Esophagus muscularis mucosa (tissue), 4 donors: ENCODE data around the gene PDHB. TPM values are rescaled to one million over a fixed set of nuclear protein-coding genes. Genes with fewer than 3 reads are reported as not detected.

ENCODE experiments used
- DNase-seq: peaks from one replicate; pipeline ENCODE4 v3.0.0-alpha.2; 2017; ENCODE audit errors: extremely low spot score
- H3K27ac ChIP-seq, 4 donors: fragments of 200-600 bp; sonication (generic); replicated peaks in 1 of 4; 1 replicate in 3 of 4; 2 replicates in 1 of 4; pipeline ENCODE4 v1.5.1; 2016 to 2019; ENCODE audit warnings: mild to moderate bottlenecking in 1 of 4
- H3K27me3 ChIP-seq, 4 donors: fragments of 200-600 bp; sonication (generic); one replicate each; pipeline versions ENCODE4 v1.5.1 to v1.6.0; 2016 to 2019
- H3K36me3 ChIP-seq, 4 donors: fragments of 200-600 bp; sonication (generic); one replicate each; pipeline ENCODE4 v1.5.1; 2016 to 2019
- H3K4me1 ChIP-seq, 4 donors: fragments of 200-600 bp; sonication (generic); one replicate each; pipeline ENCODE4 v1.5.1; 2016 to 2019
- H3K4me3 ChIP-seq, 4 donors: fragments of 200-600 bp; sonication (generic); 1 replicate in 2 of 4; 2 replicates in 2 of 4; pipeline ENCODE4 v1.5.1; 2016 to 2019; ENCODE audit warnings: mild to moderate bottlenecking in 4 of 4, moderate library complexity in 1 of 4
- H3K9me3 ChIP-seq, 4 donors: fragments of 200-600 bp; sonication (generic); 1 replicate in 3 of 4; 2 replicates in 1 of 4; pipeline ENCODE4 v1.5.1; 2016 to 2019
- EP300 ChIP-seq: sonication (generic); formaldehyde crosslinking; IDR thresholded peaks from one replicate; pipeline ENCODE4 v1.6.1; 2017; ENCODE audit warnings: antibody characterized with exemption
- POLR2A ChIP-seq: fragments of 450-650 bp; IDR thresholded peaks from one replicate; pipeline ENCODE4 v1.6.1; 2017; ENCODE audit warnings: antibody characterized with exemption, moderate library complexity, mild to moderate bottlenecking, low read depth
- POLR2AphosphoS5 ChIP-seq, 2 donors: sonication (generic); formaldehyde crosslinking; IDR thresholded peaks; one replicate each; pipeline ENCODE4 v1.6.1; 2017; ENCODE audit warnings: antibody characterized with exemption in 2 of 2
- WGBS: methylation state at CpG from one replicate; pipeline ENCODE4 v1.1.5; 2018; 5-methylcytosine and 5-hydroxymethylcytosine counted together
- intact Hi-C: fragments of 100-400 bp; cut with DNase I; formaldehyde crosslinking; loops from one replicate; pipeline ENCODE4 v1.15.1; 2023
- total RNA-seq, 4 donors: library from RNA; depleted of rRNA; stranded (reverse); fragments of >200 nt; gene quantifications; one replicate each; pipeline versions ENCODE4 v1.1.0 to v1.2.1, GENCODE V29; 2016
- TF ChIP-seq, protein P1 (sequence below), 3 experiments: fragments of 200-600 bp in 2 of 3; fragments of 450-650 bp in 1 of 3; sonication (generic) in 2 of 3; IDR thresholded peaks; one replicate each; pipeline ENCODE4 v1.5.1; 2017 to 2019; ENCODE audit warnings: antibody characterized with exemption in 3 of 3, mild to moderate bottlenecking in 2 of 3, moderate library complexity in 1 of 3

PDHB gene
- total RNA-seq, 4 donors from 2014 or later = 100 to 138 (median 122) TPM

DNA sequence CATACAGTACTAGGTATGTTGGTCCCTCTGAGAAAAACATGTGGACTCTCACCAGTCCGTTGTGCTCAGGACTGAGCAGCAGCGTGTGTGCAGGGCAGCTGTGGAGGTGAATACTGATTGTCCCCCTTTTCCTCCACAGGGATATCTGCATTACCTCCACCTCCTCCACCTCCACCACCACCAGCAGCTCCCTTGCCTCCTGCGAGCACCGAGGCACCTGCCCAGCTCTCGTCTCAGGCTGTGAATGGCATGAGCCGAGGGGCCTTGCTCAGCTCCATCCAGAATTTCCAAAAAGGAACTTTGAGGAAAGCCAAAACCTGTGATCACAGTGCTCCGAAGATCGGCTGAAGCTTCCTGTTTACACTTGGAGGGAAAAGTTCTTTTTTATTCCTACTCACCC is 9.0 kb downstream of the PDHB start:
- Histone ChIP-seq H3K4me1 (peaks cover 21 to 70% (median 60%) of the 10 kb centered on the region in 4 donors), H3K4me3 (no peak overlapping the region), H3K36me3 (peaks cover 24 to 88% (median 87%) of the 10 kb centered on the region in 4 donors), H3K27ac (peak overlapping the region; percentile 11 to 42 (median 34)), H3K9me3 (no peaks in the 10 kb centered on the region), H3K27me3 (no peaks in the 10 kb centered on the region)
- 52% methylated on average over 8 of the region's 8 CpGs for WGBS
- intact Hi-C loops = no loop called here
- no peak for DNase-seq
- TF ChIP-seq POLR2AphosphoS5 (IDR thresholded peaks at IDR 0.05) = no peak
- TF ChIP-seq POLR2A = no peak
- no peak for TF ChIP-seq EP300
- TF ChIP-seq, protein P1, sequence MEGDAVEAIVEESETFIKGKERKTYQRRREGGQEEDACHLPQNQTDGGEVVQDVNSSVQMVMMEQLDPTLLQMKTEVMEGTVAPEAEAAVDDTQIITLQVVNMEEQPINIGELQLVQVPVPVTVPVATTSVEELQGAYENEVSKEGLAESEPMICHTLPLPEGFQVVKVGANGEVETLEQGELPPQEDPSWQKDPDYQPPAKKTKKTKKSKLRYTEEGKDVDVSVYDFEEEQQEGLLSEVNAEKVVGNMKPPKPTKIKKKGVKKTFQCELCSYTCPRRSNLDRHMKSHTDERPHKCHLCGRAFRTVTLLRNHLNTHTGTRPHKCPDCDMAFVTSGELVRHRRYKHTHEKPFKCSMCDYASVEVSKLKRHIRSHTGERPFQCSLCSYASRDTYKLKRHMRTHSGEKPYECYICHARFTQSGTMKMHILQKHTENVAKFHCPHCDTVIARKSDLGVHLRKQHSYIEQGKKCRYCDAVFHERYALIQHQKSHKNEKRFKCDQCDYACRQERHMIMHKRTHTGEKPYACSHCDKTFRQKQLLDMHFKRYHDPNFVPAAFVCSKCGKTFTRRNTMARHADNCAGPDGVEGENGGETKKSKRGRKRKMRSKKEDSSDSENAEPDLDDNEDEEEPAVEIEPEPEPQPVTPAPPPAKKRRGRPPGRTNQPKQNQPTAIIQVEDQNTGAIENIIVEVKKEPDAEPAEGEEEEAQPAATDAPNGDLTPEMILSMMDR (IDR thresholded peaks at IDR 0.05) = no peak

DNA sequence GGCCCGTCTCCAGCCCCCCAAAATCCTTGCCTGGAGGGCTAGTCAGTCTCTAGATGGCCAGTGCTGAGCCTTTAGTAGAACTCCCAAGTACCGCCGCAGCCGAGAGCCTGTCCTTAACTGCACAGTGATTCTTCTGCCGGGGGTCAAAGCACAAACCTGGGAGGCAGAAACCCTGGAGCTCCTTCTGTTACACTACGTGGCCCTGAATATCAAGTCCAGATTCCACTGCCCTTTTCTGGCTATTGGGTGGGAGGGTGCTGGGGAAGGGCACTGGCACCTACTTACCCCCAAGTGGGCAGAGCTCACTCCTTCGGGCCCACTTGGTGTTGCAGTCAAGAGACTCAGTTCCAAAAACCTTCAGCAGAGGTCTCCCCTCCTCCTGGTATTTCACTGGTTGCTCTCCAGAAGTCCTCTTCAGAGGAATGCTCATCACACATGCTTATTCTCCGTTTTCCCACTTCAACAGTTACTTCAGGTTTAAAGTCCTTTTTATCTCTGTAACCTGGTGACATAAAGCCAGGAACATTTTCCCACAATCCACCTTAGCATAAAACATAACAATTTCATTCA is 10.8 kb downstream of the PDHB start:
- Histone ChIP-seq H3K27ac (peak overlapping the region in 2 of 4 donors; percentile 34 to 44), H3K9me3 (no peaks in the 10 kb centered on the region), H3K4me3 (no peak overlapping the region), H3K27me3 (no peaks in the 10 kb centered on the region), H3K36me3 (peaks cover 13 to 70% (median 70%) of the 10 kb centered on the region in 4 donors), H3K4me1 (peaks cover 25 to 62% (median 52%) of the 10 kb centered on the region in 4 donors)
- 75% methylated on average over 6 of the region's 8 CpGs for WGBS
- intact Hi-C loops = no loop called here
- no peak for DNase-seq
- TF ChIP-seq EP300 = no peak
- TF ChIP-seq, protein P1 (IDR thresholded peaks at IDR 0.05) = peak in 2 of 3 experiments; percentile 24 to 40

DNA sequence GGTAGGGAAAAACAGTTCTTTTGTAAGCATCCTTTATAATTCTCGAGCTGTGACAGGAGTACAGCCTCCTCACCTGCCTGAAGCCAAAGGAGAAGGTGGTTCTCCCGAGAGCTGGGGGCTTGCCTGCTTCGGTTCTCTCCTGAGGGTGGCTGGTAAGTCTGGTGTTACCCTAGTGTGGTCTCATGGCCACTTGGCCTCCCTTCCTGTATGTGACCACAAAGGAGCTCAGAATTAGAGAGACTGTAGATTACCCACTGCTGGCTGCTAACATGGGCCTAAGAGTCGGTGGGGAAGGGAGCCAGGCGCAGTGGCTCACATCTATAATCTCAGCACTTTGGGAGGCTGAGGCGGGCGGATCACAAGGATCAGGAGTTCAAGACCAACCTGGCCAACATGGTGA is 12.6 kb downstream of the PDHB start:
- WGBS = 91% methylated on average over 7 of the region's 7 CpGs
- intact Hi-C loops = no loop called here
- TF ChIP-seq POLR2A (no peak), EP300 (no peak), POLR2AphosphoS5 (IDR thresholded peaks at IDR 0.05) (no peak)
- TF ChIP-seq, protein P1 (IDR thresholded peaks at IDR 0.05) = no peak
- no peak overlapping the region for H3K27ac ChIP-seq
- no peak for DNase-seq
- no peak overlapping the region for H3K4me3 ChIP-seq
- H3K9me3 ChIP-seq = no peaks in the 10 kb centered on the region
- H3K4me1 ChIP-seq = peaks cover 25 to 49% (median 42%) of the 10 kb centered on the region in 4 donors
- peaks cover 0 to 61% (median 53%) of the 10 kb centered on the region in 4 donors for H3K36me3 ChIP-seq
- no peaks in the 10 kb centered on the region for H3K27me3 ChIP-seq

DNA sequence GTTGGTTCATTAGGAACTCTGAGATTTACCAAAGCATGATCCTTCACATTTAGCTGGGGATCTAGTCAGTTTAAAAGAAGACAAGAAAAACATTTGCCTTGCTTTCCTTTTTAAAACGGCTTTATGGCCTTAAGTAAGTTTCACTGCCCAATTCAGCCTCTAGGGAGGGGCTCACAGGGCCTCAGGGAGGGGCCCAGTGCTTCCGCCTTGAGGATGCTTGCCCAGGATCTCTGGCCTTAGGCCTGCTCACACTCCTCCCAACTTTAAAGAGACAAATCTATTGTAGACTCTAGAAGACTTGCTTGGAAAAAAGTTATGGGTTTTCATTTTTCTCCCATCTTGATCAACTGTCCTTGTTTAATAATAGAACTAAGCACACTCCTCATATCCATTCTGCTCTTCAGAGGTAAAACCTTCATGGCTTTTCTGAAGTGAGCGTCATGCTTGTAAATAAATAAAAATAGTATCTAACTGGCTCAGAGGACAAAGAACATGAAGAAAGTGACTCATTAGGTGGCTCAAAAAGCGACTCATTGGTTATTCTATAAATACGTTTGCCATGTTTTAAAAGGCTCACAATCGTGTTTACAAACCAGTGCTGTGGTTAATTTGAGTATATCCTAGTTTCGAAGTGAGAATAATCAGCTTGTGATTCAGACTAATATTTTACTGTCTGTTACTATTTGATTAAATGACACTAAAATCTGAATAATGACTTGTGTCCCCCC is 13.7 kb downstream of the PDHB start:
- no peaks in the 10 kb centered on the region for H3K27me3 ChIP-seq
- no peak for DNase-seq
- no peaks in the 10 kb centered on the region for H3K9me3 ChIP-seq
- intact Hi-C loops = loop anchor here (5.0 to 10.0 kb wide), 2 partner anchors 98 to 235 kb away; no protein-coding TSS in a partner anchor
- 63% methylated on average over 7 of the region's 7 CpGs for WGBS
- peaks cover 26 to 48% (median 39%) of the 10 kb centered on the region in 4 donors for H3K4me1 ChIP-seq
- peak overlapping the region; percentile 55 to 75 (median 64) for H3K27ac ChIP-seq
- peaks cover 0 to 61% (median 45%) of the 10 kb centered on the region in 4 donors for H3K36me3 ChIP-seq
- TF ChIP-seq, protein P1 (IDR thresholded peaks at IDR 0.05) = no peak
- TF ChIP-seq POLR2AphosphoS5 (IDR thresholded peaks at IDR 0.05) = peak in 1 of 2 donors; percentile 9
- H3K4me3 ChIP-seq = no peak overlapping the region
